ENCODE measurements around the gene PYGB.

- no peak for TF ChIP-seq POLR2A (IDR thresholded peaks at IDR 0.05)
- TF ChIP-seq CTCF (IDR thresholded peaks at IDR 0.05) = no peak
- no peak for TF ChIP-seq POLR2AphosphoS5 (IDR thresholded peaks at IDR 0.05)
- no peak for TF ChIP-seq EP300 (IDR thresholded peaks at IDR 0.05)
These were observed 60.2 kb downstream of the PYGB start for GRCh38 chr20:25308083-25308491.
